Fibroblast of the conjunctiva (primary cell): ENCODE data around the gene PTPN2.
"Not testable (repeated sequence)": the region's sequence is repeated elsewhere in the genome, so short reads cannot be mapped to it uniquely, and the experiment has no call there.

Source experiments
- DNase-seq: peaks from one replicate; pipeline ENCODE4 v3.0.0-alpha.2; 2010; ENCODE audit warnings: low read depth

The PTPN2 gene

GRCh38 chr18:12825230-12825629, 58.8 kb downstream of the PTPN2 start:
- DNase-seq = no peak

DNA sequence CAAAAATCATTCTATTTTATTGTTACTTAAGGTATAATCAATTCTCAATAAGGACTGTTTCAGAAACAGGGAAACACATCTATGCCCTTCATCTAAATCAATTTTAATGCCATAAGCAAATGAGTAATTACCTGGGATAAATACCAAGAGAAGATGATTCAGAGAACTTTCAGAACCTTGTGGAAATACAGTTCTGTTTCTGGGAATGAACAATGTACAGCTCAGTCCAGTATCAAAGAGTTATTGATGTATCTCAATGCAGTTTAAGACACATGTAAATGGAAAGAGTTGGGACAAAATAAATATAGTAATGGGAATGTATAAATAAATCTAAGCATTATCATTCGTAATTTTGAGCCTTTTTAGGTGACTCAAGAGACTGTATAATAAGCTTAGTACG, 60.1 kb downstream of the PTPN2 start:
- DNase-seq = no peak

- DNase-seq = no peak
Observed at GRCh38 chr18:12821408-12821807, 62.6 kb downstream of the PTPN2 start.

- DNase-seq = no peak
Observed at GRCh38 chr18:12820506-12820905, 63.5 kb downstream of the PTPN2 start.

- DNase-seq = no peak
Observed at GRCh38 chr18:12819841-12820240, 64.2 kb downstream of the PTPN2 start.

DNA sequence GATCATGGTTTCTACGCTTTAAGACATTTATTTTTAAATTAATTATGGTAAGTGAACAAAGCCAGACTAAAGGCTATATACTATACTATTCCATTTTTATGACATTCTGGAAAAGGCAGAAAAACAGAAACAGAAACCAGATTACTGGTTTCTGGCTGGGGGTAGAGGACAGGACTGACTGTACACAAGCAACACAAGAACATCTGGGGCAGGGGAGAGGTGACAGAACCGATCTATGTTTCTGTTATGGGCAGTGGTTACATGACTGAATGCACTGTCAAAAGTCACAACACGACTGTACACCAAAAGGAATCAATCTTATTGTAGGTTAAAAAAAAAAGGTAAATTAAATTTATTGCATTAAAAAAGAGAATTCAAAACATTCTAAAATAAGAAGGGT, 64.7 kb downstream of the PTPN2 start:
- DNase-seq = no peak

DNA sequence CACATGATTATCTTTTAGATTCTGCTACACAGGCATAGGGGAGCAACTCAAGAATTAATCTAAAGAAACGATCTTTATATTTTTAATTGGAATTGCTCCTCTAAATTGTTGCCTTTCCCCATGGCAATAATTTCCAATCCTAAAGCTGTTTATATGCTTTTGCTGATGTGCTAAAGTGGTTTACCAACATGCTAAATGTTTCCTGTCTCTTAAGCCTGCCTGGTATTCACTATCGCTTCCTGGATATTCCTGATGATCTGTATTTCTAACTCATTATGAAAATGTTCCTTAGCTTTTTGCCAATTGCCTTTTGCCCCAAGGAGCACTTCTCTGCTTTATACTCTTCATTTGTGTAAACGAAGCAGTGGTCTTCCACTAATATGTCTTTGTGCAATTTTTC, 65.8 kb downstream of the PTPN2 start:
- no peak for DNase-seq

DNA sequence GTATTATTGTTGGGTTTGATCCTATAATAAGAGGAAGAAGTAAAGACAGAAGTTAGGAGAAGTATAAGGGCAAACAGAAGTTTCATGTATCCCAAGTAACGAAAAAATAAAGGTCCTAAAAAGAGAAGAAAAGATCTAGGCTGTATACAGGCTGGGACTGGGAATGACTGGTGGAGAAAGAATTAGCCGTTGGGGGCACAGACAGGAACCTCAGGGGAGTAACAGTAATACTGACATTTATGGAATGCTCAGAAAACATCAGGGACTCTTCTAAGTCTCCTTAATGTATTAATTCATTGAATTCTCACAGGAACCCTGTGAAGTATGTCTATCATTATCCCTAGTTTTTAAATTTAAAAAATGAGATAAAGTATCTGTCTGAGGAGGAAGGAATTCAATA, 67.6 kb downstream of the PTPN2 start:
- no peak for DNase-seq

DNA sequence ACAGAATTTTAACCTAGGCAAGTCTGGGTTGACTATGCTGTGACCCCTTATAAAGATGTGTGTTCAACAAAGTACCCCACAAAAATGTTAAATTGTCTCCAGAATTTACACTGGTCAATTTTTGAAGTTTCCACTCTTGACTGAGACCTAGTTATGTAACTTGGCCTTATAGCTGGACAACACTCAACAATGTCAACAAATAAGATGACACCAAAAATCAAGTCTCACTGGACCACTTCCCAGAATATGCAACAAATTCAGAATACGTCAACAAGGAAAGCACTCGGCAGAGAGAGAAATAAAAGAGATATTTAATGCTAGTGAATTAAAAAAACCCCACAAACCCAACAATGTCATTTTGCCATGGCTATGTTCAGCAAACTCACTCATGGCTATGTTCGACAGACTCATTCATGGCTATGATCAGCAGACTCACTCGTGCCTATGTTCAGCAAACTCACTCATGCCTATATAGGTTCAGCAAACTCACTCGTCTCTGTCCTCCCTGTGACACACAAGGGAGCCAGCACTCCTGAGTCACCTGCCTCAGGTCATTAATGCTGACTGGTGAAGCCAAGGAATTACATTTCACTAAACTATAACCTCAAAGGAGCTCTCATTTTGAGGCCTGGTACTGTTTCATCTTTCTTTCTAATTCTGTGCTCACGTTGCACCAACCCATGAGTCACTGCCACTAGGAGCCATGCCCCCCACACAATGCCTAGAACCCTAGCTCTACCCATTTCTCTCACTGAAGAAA, 72.7 kb downstream of the PTPN2 start:
- no peak for DNase-seq

GRCh38 chr18:12803069-12803936, 80.7 kb downstream of the PTPN2 start:
- DNase-seq = no peak

GRCh38 chr18:12802538-12802937, 81.5 kb downstream of the PTPN2 start:
- DNase-seq = no peak

DNA sequence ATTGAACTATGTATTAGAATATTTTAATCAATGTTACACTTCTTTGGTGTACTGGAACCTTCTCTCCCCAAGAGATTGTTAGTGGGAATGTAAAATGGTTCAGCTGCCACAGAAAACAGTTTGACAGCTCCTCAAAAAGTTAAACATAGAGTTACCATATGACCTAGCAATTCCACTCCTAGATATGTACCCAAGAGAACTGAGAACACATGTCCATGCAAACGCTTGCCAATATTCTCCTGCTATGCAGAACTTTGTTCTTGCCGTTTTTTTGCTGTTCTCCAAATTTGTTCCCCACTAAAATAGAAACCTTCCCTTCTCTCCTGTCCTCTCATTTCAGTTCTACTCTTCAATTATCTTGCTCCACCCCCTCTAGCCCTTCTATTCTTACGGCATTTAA, 87.6 kb downstream of the PTPN2 start:
- no peak for DNase-seq

GRCh38 chr18:12791610-12792009, 92.4 kb downstream of the PTPN2 start:
- no peak for DNase-seq

DNA sequence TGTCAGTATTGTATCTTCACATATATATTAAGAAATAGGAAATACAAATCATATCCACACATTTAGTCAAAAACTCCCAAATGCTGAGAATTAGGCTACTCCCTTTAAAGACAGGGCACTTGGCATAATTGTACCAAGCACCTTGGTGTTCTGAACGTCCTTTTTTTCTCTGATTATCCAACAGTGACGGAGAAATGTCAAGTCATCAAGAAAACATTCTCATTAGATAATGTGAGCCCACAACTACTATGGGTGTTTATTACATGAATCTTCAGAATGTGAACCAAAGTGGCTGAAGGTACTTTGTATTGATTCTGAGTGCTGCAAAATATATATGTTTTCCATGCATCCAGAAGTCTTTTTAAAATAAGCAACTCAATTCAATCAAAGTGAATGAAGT, 97.4 kb downstream of the PTPN2 start:
- no peak for DNase-seq

- DNase-seq = no peak
Observed at GRCh38 chr18:12783524-12783923, 100.5 kb downstream of the PTPN2 start.

DNA sequence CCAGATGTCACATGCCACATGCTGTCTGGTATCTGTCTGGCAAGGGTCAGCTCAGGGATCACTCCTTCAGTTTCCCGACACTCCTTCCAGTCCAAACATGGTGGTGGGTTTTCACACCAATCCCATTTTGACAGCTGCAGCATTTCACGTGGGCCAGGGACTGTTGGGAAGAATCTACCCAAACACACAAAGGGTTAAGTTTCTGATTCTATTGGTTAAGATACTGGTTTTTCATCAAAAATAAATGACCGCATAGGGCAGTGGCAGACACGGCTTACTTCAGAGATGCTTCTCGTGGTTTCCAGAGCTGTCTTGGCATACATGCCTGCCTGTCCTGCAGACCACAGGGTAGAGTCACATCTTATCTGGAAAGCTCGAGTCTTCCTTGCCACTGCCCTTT, 101.5 kb downstream of the PTPN2 start:
- DNase-seq = no peak

GRCh38 chr18:12779456-12779855, 104.6 kb downstream of the PTPN2 start:
- DNase-seq = no peak

DNA sequence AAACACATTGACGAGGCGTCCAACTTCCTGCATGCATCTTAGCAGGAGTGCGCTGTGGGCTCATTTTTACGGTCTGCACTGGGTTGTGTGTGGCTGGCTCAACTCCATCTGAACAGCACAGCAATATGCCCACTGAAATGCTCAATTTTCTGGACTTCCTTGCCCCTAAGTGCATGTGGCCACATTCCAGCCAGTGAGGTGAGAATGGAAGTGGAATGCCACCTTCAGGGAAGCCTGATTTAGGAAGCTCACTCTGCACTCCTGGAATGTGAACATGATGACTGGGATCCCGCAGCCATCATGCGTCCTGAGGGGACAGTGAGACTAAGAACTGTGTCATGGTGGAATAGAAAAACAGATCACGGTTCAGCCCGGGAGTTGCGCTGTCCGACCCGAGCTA, 105.0 kb downstream of the PTPN2 start:
- no peak for DNase-seq

DNA sequence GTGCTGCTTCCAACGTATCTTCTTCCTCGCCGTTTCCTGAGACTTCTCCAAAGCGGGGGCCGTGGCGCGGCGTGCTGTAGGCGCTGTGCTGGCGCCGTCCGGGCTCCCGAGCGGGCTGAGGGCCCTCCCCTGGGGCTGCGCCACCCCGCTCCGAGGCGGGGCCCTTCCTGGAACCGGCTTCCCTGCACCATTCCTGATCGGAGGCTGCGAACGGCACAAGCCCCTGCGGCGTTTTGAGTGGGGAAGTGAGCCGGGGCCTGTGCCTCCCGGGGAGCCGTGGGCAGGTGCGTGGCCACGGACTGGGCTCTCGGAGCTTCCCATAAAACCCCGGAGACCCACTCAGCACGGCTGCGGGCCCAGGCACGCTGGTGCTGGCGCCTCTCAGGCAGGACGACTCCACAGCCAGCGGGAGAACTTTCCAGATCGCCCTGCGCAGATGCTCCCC, 106.5 kb downstream of the PTPN2 start:
- no peak for DNase-seq

GRCh38 chr18:12776821-12777471, 107.1 kb downstream of the PTPN2 start:
- no peak for DNase-seq

DNA sequence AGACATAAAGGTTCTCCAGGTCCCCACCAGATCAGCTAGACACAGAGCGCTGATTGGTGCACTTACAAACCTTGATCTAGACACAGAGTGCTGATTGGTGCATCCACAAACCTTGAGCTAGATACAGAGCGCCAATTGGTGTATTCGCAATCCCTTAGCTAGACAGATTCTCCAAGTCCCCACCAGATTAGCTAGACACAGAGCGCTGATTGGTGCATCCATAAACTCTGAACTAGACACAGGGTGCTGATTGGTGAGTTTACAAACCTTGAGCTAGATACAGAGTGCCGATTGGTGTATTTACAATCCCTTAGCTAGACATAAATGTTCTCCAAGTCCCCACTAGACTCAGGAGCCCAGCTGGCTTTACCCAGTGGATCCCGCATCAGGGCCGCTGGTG, 107.6 kb downstream of the PTPN2 start:
- DNase-seq = not testable (repeated sequence)

- no peak for DNase-seq
Observed at GRCh38 chr18:12774982-12775381, 109.1 kb downstream of the PTPN2 start.

DNA sequence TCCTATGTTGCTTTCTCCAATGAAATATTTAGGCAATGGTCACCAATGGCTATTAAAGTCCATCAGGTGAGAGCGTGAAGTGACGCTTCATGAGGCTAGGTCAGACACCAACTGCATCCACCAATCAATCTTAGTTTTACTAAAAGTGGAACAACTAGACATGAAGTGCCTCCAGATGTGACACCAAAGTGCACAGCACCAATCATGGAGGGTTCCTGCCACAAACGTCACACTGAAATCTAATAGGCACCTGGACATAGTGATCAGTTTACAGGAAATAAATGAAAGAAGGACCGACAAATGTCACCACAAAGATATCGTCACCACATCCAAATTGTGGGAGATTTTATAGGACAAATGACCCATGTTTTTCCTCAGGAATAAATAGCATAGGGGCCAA, 110.7 kb downstream of the PTPN2 start:
- DNase-seq = no peak
